Omental fat pad (tissue), 4 donors: ENCODE results near the gene ZFHX3. TPM values are rescaled to one million over a fixed set of nuclear protein-coding genes. Genes with fewer than 3 reads are reported as not detected.

Experiments
- ATAC-seq: fragments of 150-250 bp; one replicate; pipeline ENCODE4 v1.9.1; 2016; ENCODE audit warnings: mild to moderate bottlenecking, moderate library complexity; ENCODE audit not compliant: low FRiP score
- DNase-seq: peaks from one replicate; pipeline ENCODE4 v3.0.0-alpha.2; 2019; ENCODE audit warnings: low spot score
- CTCF ChIP-seq, 3 donors: fragments of 450-650 bp; IDR thresholded peaks; one replicate each; pipeline ENCODE4 v1.5.1; 2016 to 2017; ENCODE audit warnings: antibody characterized with exemption in 3 of 3, mild to moderate bottlenecking in 3 of 3, moderate library complexity in 2 of 3
- total RNA-seq, 4 donors: library from RNA; depleted of rRNA; stranded (reverse); fragments of >200 nt; gene quantifications; one replicate each; pipeline ENCODE4 v1.1.0, GENCODE V29; 2016

The ZFHX3 gene
- total RNA-seq, 4 donors from 2014 or later: 11.8 to 35.2 (median 13.7) TPM

GRCh38 chr16:72768591-72768990 lies 279.3 kb downstream of the ZFHX3 start:
- ATAC-seq: no peak
- no peak for TF ChIP-seq CTCF (IDR thresholded peaks at IDR 0.05)
- no peak for DNase-seq

- ATAC-seq: no peak
- TF ChIP-seq CTCF (IDR thresholded peaks at IDR 0.05): no peak
These were observed 281.4 kb downstream of the ZFHX3 start for GRCh38 chr16:72766506-72766905.

GRCh38 chr16:72764015-72764654 lies 283.8 kb downstream of the ZFHX3 start:
- TF ChIP-seq CTCF (IDR thresholded peaks at IDR 0.05): no peak
- ATAC-seq (no peak), DNase-seq (no peak)

More at GRCh38 chr16:72766506-72766905, 281.4 kb downstream of the ZFHX3 start:
- no peak for DNase-seq

GRCh38 chr16:72760581-72760980 lies 287.3 kb downstream of the ZFHX3 start:
- TF ChIP-seq CTCF (IDR thresholded peaks at IDR 0.05): no peak
- no peak for DNase-seq

GRCh38 chr16:72753881-72754280 lies 294.0 kb downstream of the ZFHX3 start:
- TF ChIP-seq CTCF (IDR thresholded peaks at IDR 0.05): no peak
- DNase-seq (no peak), ATAC-seq (no peak)

More at GRCh38 chr16:72760581-72760980, 287.3 kb downstream of the ZFHX3 start:
- ATAC-seq: no peak

GRCh38 chr16:72752004-72752695 lies 295.8 kb downstream of the ZFHX3 start:
- ATAC-seq (no peak), DNase-seq (no peak)
- no peak for TF ChIP-seq CTCF (IDR thresholded peaks at IDR 0.05)

GRCh38 chr16:72751076-72751475 lies 296.9 kb downstream of the ZFHX3 start:
- ATAC-seq (no peak), DNase-seq (no peak)
- no peak for TF ChIP-seq CTCF (IDR thresholded peaks at IDR 0.05)
